HUDEP-2 (cell line): ENCODE results near the gene AUTS2.
"Not testable (repeated sequence)": the region's sequence is repeated elsewhere in the genome, so short reads cannot be mapped to it uniquely, and the experiment has no call there.

Experiments used
- DNase-seq, 76 experiments: peaks; one replicate each; lab custom pipeline; 2025; ENCODE audit not compliant: unreplicated experiment in 76 of 76; lab: John Stamatoyannopoulos, UW

The AUTS2 gene

DNA sequence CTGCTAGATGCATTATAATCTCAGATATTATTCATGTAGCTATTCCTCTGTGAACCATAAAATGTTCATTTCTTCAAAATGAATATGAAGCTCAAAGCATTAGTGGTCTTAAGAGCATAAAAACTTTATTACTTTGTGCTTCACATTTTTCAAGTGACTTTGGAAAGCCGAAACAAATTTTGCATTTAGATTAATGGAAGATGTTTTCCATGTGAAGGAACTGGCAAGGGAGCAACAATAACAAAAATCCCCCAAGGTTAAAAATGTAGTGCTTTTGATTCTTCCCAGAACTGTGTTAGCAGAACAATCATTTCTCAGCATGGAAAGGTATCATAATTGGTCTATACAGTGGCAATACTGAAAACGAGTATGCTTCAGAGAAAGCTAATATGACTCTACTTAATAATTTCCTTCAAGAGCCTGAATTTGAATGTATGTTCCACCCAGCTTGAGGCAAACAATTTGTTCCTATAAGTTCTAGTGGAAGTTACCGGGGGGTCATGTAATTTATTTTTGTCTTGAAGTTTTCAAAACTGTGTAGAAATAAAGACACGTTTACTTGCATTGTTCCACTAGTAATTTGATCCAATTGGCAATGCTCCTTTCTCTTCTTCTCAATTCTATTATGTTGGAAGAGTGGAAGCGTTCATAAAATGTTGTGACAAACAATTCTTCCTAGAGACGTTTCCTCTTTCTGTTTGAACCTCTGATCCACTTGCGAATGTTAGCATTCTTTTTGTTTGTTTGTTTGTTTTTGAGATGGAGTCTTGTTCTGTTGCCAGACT is 665.4 kb downstream of the AUTS2 start:
- DNase-seq: no peak

DNA sequence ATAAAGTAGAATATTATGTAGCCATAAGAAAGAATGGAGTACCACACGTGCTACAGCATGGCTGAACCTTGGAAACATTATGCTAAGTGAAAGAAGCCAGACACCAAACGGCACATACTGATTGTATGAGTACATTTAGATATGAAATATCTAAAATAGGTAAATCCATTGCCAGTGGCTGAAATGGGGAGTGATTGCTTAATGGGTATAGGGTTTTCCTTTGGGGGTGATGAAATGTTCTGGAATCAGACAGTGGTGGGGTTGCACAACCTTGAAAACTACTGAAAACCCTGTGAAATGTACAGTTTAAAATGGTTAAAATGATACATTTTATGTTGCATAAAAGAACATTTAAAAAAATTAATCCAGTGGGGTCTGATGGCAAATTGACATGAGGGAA is 667.9 kb downstream of the AUTS2 start:
- DNase-seq: no peak

DNA sequence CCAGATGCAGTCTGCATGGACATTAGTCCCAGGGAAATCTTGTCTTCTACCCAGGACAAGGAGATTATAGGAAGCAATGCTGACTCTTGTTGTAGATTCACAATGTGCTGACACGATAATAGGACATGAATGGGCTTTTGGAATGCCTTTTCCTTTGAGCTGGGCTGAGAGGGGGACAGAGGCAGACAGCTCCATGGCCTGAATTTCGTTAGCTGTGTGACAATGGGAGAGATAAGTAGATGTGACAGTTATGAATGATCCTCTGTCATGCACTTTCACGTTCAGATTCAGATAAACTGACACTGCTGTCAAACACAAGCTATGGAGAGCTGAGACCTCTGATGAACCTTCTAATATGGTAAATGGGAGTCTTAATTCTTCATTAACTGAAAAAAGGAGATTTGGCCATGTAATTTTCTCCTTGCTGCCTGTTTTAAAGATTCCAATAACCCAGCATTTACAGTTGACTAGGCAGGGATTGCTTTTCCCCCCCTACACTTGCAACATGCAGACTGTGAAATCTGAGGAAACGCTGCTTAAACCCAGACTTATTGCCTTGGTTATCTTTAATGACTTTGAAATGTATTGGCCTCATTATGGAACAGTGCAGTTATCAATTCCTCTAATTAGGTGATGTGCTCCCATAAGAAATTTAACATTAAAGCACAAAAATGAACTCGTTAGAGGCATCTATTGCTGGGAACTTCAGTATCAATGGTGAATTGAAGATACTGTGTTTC is 669.3 kb downstream of the AUTS2 start:
- DNase-seq: no peak

DNA sequence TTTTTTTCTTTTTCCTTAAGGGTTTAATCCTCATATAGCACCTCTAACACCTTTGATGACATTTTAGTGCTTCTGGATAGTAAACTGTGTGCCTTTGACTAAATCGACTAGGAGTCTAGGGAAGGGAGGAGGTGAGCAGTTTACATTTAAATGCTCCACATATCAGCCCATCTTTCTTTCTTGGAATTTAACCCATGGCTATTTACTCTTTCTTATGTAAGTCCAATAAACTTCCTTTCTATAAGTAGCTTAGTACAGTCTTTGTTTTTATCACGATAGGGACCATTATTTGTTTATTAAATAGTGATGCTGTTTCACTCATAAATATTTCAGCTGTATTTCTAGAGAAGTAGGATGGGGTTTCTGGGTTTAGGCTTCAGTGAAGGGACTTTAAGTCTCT is 669.9 kb downstream of the AUTS2 start:
- DNase-seq: no peak

DNA sequence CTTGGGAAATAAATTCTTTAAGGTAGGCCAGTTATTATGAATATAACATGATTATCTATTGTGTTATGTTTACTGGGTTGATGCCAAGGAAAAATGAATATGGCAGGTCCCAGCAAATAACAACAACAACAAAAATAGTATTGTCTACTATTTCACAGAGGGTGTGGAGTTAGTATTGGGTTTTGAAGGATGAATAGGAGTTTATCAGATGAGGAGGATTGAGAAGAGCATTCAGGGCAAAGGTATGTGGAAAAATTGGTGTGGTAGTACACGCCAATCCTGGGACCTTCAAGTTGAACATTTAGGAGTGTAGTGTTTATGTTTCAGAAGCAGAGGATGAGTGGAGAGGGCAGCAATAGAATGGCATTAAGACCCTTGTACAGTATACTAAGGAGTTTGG is 671.9 kb downstream of the AUTS2 start:
- DNase-seq: no peak

DNA sequence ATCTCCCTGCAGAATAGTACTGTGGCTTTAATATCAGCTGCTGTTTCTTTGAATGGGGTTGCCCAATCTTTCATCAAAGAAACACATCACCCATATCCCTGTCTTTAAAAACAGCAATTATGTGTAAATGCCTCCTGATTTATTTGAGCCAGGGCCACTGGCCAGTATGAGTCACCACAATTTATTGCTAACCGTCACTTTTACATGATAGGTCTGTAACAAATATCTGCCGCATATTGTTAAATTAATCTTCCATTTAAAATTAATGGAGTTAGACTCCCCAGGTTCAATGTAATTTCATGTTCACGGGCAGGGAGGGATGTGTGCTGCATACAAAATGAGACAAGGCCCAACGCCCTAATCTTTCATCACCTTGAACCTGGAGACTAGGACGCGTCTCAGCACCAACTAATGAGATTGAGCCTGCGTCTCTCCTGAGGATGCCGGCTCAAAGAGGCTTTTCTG is 673.4 kb downstream of the AUTS2 start:
- DNase-seq: no peak

DNA sequence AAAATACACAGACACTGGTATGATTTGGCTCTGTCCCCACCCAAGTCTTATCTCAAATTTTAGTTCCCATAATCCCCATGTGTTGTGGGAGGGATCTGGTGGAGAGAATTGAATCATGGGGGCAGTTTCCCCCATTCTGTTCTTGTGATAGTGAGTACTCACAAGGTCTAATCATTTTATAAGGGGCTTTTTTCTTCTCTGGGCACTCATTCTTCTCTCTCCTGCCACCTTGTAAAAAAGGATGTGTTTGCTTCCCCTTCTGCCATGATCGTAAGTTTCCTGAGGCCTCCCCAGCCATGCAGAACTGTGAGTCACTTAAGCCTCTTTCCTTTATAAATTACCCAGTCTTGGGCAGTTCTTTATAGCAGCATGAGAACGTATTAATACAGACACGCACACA is 677.3 kb downstream of the AUTS2 start:
- not testable (repeated sequence) for DNase-seq

DNA sequence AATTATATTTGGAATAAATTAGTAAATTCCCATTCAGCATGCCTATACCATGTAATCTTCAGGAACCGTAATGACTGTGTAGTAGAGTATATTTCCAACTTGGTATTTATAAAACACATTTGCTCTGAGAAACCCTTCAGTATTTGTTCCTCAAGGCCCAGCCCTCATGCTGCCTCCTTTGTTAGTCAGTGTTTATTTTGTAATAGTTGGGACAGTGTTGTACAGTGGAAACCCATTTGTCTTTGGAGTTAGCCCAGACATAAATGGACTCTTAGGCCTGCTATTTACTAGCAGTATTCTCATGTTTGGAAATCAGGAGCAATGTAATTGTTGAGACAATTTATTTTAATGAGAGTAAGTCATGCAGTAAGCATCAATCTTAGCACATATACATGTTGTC is 686.9 kb downstream of the AUTS2 start:
- DNase-seq: no peak

DNA sequence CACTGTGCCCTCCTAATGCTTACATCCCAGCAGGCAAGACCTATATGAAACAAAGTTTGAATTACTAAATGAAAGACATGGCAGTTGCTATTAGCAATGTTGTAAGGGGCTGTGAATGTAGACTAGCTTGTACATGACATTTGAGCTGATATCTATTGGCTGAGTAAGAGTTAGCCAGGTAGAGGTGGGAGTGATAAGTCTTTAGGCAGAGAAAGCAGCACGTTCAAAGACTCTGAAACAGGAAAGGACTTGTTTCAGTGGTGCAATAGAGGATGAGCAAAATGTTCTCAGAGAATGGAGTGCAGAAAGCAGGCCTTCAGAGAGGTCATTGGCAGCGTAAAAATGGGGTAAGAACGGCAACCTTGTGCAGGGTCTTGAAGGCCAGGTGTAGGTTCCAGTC is 687.6 kb downstream of the AUTS2 start:
- DNase-seq: no peak

DNA sequence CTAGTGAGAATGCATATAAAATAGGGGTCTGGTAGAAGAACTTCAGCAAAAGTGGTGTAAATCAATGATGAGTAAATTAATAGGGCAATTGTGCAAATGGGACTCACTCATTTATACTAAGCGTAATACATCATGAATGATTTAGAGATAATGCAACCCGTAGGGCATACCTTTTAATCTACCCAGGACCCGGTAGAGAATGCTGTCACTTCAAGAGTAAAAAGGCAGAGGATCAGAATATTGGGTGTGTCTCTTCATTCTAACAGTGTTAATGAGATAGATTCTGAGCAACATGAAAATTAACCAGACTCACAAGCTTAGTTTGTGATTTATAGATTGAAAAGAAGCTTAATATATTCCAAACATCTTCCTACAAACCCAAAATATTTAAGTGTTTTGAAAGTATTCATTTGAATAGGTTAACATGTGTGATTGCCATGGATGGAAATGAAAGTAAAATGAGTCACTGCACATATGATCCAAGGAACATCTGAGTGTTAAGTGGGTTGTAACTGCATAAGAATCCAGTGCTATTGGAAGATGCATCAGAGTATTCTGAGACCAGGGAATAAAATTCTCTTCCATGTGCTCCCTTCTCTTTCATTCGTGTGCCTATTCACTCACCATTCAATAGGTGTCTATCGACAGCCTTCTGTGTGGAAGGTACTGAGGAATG is 690.6 kb downstream of the AUTS2 start:
- DNase-seq: no peak

DNA sequence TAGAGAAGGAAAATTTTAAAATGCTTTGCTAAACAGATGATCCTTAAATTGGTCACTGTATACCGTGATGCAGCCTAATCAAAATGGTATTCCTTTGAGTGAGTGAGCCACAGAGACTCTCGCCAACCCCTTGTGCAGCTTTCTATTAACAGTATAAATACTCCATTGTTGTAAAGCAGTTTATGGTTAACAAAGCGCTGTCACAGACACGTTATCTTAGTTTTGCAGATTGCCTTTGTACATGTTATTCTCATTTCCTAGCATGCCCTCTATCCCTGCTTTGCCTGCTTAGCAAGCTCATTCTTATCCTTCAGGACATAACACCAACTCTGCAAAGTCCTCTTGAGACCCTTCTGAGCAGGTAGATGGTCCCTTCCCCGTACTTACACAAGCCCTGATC is 694.4 kb downstream of the AUTS2 start:
- no peak for DNase-seq

DNA sequence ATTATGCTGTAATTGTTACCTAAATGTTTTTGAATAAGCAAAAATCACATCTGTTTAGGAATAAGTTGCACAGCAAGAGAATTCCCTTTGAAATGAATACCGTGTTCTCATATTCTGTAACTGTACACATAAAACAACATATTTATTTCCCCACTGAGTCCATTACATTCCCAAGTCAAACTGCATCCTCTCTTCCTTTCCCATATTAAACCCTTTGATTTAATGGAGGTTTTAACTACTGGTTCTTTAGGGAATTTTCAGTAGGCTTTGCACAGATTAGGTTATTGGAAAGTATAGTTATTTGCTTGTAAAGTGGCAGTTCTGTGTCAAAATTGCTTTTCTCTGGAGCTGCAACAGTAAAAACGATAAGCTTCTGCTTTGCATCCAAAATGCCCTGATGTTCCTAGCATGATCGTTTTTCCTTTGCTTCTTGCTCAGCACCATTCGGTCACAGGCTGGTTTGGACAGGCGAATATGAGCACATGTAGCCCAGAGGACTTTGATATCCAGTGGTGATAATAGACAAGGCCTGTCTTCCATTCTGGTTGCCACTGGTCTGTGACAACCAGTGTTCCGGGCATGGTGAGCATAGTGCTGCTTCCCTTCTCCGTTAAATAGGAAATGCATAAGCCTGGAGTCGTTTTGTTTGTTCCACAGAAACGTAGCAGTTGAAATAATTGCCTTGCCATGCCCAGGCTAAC is 696.1 kb downstream of the AUTS2 start:
- no peak for DNase-seq

DNA sequence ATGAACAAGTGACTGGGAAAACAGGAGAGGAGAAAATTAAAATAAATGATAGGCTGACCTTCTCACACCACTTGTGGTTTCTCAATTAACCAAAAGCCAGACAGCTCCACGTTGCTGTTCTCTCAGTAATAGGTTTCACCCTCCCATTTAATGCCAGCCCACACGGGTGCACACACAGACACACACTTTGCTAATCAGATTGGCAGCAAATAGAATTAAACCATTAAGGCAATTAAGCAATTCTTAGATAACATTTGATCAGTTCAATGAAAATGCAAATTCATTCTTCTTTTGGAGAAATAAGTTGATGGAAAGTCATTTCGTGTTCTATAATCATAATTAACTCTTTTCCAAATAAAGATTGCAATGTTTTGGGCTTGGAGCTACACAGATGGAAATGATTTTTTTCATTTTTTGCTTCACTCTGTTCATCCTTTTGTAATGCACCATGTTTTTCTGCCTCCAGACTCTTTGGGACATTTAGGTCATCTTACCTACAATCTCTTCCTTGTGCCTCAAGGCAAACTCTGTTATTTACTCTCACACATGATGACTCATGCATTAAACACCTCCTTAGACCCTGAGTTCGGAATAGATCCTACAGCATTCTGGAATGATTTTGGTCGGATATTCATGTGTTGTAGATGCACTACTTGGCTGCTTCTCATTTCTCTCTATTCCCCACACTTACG is 700.7 kb downstream of the AUTS2 start:
- no peak for DNase-seq

DNA sequence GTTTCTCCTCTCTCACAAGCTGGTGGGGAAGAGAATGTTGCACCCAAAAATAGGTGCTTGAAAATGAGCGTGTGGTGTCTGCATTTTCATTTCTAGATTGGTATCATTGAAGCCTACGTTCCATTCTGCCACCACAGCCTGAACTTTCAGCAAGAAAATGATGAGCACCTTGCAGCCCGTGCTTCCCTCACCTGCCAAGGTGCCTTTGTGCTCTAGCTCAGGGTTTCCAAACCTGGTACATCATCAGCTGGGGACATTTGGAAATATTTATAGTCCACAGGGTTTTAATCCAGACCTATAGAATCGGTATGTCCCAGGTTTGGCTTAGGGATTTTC is 701.2 kb downstream of the AUTS2 start:
- DNase-seq: no peak

DNA sequence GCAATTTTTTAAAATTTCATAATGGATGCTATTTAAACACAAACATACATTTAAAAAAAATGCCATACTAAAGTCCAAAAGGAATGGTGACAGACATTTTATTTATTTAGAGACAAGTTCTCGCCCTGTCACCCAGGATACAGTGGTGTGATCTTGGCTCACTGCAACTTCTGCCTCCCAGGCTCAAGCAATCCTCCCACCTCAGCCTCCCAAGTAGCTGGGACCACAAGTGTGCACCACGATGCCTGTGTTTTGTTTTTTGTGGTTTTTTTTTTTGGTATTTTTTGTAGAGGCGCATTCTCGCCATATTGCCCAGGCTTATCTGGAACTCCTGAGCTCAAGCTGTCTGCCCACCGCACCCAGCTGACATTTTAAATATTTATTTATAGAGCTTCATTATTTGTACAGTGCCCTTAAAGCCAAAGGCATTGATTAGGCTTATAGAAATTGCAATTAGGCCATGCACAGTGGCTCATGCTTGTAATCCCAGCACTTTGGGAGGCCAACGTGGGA is 703.5 kb downstream of the AUTS2 start:
- DNase-seq: no peak

DNA sequence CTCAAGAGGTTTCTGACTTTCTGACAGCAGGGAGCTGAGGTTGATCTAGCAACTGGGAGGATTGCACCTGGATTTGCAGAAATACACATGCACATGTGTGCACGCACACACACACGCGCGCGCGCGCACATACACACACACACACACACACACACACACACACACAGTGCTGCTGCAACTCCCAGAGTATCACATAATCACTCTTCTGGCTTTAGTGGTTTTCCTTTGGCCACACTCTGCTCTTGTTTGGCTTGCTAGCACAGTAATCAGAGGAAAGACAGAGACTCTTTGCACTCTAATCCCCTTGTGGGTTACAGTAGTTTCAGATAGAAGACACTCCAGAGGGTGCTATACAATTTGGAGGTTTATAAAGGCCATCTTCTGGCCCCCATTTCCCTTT is 705.0 kb downstream of the AUTS2 start:
- DNase-seq: no peak

DNA sequence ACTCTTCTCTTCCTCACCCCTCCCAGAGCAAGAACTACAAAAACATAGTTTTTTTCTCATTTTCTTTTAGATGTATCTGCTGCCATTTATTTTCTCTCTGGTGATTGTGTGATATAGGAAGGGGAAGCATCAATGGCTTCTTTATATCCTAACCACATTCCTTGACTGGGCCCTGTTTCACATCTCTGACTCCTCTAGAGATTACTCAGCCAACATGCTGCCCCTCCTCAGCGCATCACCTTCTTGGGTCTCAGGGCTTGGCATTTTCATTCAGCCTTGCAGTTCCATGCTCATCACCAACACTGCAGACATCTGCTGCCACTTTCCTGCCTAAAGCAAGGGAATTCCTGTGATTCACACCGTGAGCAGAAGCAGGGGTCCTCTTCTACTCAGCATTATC is 705.5 kb downstream of the AUTS2 start:
- no peak for DNase-seq

DNA sequence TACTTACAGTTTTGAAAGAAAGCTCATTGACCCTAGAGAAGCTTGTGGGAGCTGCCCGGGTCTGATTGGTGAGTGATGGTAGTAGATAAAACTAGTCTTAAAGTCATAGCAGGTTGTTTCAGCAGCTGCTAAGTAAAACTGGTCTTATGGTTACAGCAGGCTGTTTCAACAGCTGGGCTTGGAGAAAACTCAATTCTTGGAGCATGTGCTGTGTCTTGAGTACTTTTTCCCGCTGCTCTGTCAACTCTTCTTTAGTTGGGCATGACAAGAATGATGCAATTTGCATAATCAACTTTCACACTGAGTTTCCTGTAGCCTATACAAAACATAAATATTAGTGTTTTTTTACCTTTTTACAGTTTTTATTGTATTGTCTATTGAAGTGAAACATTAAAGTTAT is 707.9 kb downstream of the AUTS2 start:
- no peak for DNase-seq

DNA sequence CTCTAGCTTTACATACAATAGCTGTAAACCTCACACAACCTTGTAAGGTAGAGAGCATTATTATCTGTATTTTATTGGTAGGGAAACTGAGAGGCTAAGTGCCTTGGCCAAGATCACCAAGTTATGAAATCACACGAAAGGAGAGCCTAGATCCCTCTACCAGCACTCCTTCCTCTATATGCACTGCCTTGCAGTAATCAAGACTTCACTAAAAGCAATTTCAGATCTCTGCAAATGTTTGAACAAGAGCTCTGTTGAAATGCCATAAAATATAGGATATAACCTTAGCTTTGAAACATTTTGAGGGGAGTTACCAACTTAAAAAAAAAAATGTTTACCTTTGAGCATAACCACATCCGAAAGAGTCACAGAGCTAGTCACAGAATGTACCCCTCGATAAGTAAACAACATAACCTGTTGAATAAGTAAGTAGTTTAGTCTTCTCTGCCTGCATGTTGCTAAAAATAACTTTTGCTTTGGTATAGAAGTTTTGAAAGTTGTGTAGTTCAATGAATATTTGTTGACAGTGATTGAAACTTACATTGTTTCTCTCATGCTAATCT is 709.4 kb downstream of the AUTS2 start:
- no peak for DNase-seq

DNA sequence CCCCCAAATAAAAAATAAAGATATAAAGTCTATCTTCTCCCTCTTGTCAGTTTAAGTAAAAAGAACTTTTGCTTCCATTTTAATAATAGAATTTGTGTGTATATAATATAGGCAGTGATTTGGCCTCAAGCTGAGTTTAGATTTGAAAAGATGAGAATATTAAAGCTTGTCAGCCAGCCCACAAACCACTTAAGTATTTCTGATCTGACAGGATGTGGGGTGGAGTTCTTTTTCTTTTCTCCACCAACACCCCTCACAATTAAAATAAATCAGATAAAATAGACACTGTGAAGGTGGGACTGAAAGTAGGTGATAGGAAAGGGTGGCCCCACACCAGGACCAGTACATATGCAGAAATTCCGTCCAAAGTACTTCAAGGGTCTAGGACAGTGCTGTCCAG is 714.1 kb downstream of the AUTS2 start:
- DNase-seq: no peak
